Breast epithelium (tissue), 4 donors: ENCODE data around the gene NBAS. TPM values are rescaled to one million over a fixed set of nuclear protein-coding genes. Genes with fewer than 3 reads are reported as not detected.

Experiments
- DNase-seq, 2 donors: peaks; one replicate each; pipeline ENCODE4 v3.0.0-alpha.2; 2019; ENCODE audit warnings: low spot score in 2 of 2
- H3K27ac ChIP-seq, 2 donors: fragments of 200-600 bp; sonication (generic) in 1 of 2; one replicate each; pipeline ENCODE4 v1.5.1; 2016 to 2019; ENCODE audit warnings: mild to moderate bottlenecking in 1 of 2
- H3K27me3 ChIP-seq, 2 donors: fragments of 200-600 bp; sonication (generic) in 1 of 2; one replicate each; pipeline versions ENCODE4 v1.5.1 to v1.6.0; 2017 to 2019; ENCODE audit warnings: control low read depth in 1 of 2, mild to moderate bottlenecking in 1 of 2
- H3K36me3 ChIP-seq: fragments of 200-600 bp; one replicate; pipeline ENCODE4 v1.5.1; 2019
- H3K4me1 ChIP-seq, 2 donors: fragments of 200-600 bp; sonication (generic); one replicate each; pipeline ENCODE4 v1.5.1; 2016 to 2019; ENCODE audit warnings: control low read depth in 1 of 2
- H3K4me3 ChIP-seq, 3 donors: fragments of 200-600 bp; sonication (generic); 1 replicate in 2 of 3; 2 replicates in 1 of 3; pipeline ENCODE4 v1.5.1; 2016 to 2019; ENCODE audit warnings: mild to moderate bottlenecking in 3 of 3, moderate library complexity in 2 of 3
- H3K9me3 ChIP-seq, 2 donors: fragments of 200-600 bp; sonication (generic) in 1 of 2; one replicate each; pipeline ENCODE4 v1.5.1; 2016 to 2019; ENCODE audit warnings: control low read depth in 1 of 2
- CTCF ChIP-seq, 3 donors: fragments of 450-650 bp; IDR thresholded peaks; one replicate each; pipeline ENCODE4 v1.5.1; 2016 to 2017; ENCODE audit warnings: antibody characterized with exemption in 3 of 3, mild to moderate bottlenecking in 3 of 3, moderate library complexity in 3 of 3
- POLR2A ChIP-seq: fragments of 450-650 bp; IDR thresholded peaks from one replicate; pipeline ENCODE4 v1.6.1; 2016; ENCODE audit warnings: antibody characterized with exemption, mild to moderate bottlenecking, moderate library complexity
- POLR2AphosphoS5 ChIP-seq, 3 donors: sonication (generic); formaldehyde crosslinking; IDR thresholded peaks; one replicate each; pipeline ENCODE4 v1.6.1; 2017; ENCODE audit warnings: antibody characterized with exemption in 3 of 3
- intact Hi-C: fragments of 100-400 bp; cut with DNase I; formaldehyde crosslinking; loops from one replicate; pipeline ENCODE4 v1.15.1; 2023; ENCODE audit warnings: low total_unique reads
- total RNA-seq, 3 donors: library from RNA; depleted of rRNA; stranded (reverse); fragments of >200 nt; gene quantifications; one replicate each; pipeline ENCODE4 v1.1.0, GENCODE V29; 2016

Gene NBAS
- total RNA-seq, 3 donors from 2014 or later = 44.9 to 59.1 (median 45.1) TPM

- Histone ChIP-seq H3K4me3 (no peak overlapping the region), H3K27me3 (no peaks in the 10 kb centered on the region), H3K36me3 (no peaks in the 10 kb centered on the region), H3K9me3 (no peaks in the 10 kb centered on the region), H3K27ac (no peak overlapping the region), H3K4me1 (no peaks in the 10 kb centered on the region)
- intact Hi-C loops = no loop called here
- DNase-seq = no peak
- TF ChIP-seq POLR2A (no peak), CTCF (IDR thresholded peaks at IDR 0.05) (no peak), POLR2AphosphoS5 (IDR thresholded peaks at IDR 0.05) (no peak)
Measured at GRCh38 chr2:15313657-15314056, 247.5 kb downstream of the NBAS start.

GRCh38 chr2:15311926-15312325 lies 249.2 kb downstream of the NBAS start:
- TF ChIP-seq POLR2AphosphoS5 (IDR thresholded peaks at IDR 0.05) = no peak
- no peak for TF ChIP-seq CTCF (IDR thresholded peaks at IDR 0.05)
- TF ChIP-seq POLR2A = no peak
- intact Hi-C loops = no loop called here
- no peak overlapping the region for H3K27ac ChIP-seq

GRCh38 chr2:15311201-15311907 lies 249.8 kb downstream of the NBAS start:
- TF ChIP-seq CTCF (IDR thresholded peaks at IDR 0.05) = no peak
- no peak for TF ChIP-seq POLR2A
- TF ChIP-seq POLR2AphosphoS5 (IDR thresholded peaks at IDR 0.05) = no peak
- H3K9me3 ChIP-seq = no peaks in the 10 kb centered on the region
- no peaks in the 10 kb centered on the region for H3K4me1 ChIP-seq
- no peaks in the 10 kb centered on the region for H3K36me3 ChIP-seq
- intact Hi-C loops = no loop called here
- no peak for DNase-seq
- no peak overlapping the region for H3K27ac ChIP-seq
- H3K4me3 ChIP-seq = no peak overlapping the region
- H3K27me3 ChIP-seq = no peaks in the 10 kb centered on the region

More at GRCh38 chr2:15311926-15312325, 249.2 kb downstream of the NBAS start:
- H3K9me3 ChIP-seq = no peaks in the 10 kb centered on the region
- no peaks in the 10 kb centered on the region for H3K36me3 ChIP-seq
- DNase-seq = no peak
- H3K4me3 ChIP-seq = no peak overlapping the region
- no peaks in the 10 kb centered on the region for H3K4me1 ChIP-seq
- H3K27me3 ChIP-seq = no peaks in the 10 kb centered on the region

- TF ChIP-seq POLR2A (no peak), POLR2AphosphoS5 (IDR thresholded peaks at IDR 0.05) (no peak), CTCF (IDR thresholded peaks at IDR 0.05) (no peak)
- Histone ChIP-seq H3K4me1 (no peaks in the 10 kb centered on the region), H3K36me3 (no peaks in the 10 kb centered on the region), H3K27me3 (no peaks in the 10 kb centered on the region), H3K9me3 (no peaks in the 10 kb centered on the region), H3K4me3 (no peak overlapping the region), H3K27ac (no peak overlapping the region)
- intact Hi-C loops = no loop called here
- no peak for DNase-seq
Measured at GRCh38 chr2:15307526-15307925, 253.6 kb downstream of the NBAS start.

- Histone ChIP-seq H3K4me1 (no peaks in the 10 kb centered on the region), H3K27me3 (no peaks in the 10 kb centered on the region), H3K36me3 (no peaks in the 10 kb centered on the region), H3K4me3 (no peak overlapping the region), H3K27ac (no peak overlapping the region), H3K9me3 (no peaks in the 10 kb centered on the region)
- TF ChIP-seq POLR2A (no peak), POLR2AphosphoS5 (IDR thresholded peaks at IDR 0.05) (no peak), CTCF (IDR thresholded peaks at IDR 0.05) (no peak)
- no peak for DNase-seq
- intact Hi-C loops = no loop called here
Measured at GRCh38 chr2:15306706-15307105, 254.4 kb downstream of the NBAS start.
